ENCODE results near the gene PIGQ.

DNA sequence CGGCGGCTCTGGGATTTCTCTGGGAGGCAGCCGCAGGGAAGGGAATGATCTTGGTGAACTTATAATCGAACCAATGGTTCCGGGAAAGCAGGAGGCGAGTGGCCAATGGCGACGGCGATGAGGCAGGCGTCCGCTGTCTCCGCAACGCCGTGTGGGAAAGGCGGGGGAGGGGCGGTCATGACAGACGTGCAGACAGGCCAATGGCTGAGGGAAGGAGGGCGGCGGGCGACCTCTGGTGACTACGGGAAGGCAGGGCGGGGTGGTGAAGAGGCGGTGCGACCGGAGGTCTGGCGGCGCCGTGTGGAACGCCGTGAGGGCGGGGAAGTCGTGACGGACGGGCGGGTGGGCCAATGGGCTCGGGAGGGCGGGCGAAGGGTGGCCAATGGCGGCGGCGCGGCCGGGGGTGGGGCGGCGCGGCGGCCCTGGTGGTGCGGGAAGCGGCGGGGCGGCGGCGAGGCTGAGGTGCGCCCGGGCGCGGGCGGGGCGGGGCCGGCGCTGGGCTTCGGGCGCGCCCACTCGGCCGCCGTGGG lies 20.0 kb downstream of the PIGQ start, which contains the start of gene RAB40C:
- peak in 1 of 2 donors; percentile 10 for TF ChIP-seq POLR2AphosphoS5 (IDR thresholded peaks at IDR 0.05)
- TF ChIP-seq, protein P1, sequence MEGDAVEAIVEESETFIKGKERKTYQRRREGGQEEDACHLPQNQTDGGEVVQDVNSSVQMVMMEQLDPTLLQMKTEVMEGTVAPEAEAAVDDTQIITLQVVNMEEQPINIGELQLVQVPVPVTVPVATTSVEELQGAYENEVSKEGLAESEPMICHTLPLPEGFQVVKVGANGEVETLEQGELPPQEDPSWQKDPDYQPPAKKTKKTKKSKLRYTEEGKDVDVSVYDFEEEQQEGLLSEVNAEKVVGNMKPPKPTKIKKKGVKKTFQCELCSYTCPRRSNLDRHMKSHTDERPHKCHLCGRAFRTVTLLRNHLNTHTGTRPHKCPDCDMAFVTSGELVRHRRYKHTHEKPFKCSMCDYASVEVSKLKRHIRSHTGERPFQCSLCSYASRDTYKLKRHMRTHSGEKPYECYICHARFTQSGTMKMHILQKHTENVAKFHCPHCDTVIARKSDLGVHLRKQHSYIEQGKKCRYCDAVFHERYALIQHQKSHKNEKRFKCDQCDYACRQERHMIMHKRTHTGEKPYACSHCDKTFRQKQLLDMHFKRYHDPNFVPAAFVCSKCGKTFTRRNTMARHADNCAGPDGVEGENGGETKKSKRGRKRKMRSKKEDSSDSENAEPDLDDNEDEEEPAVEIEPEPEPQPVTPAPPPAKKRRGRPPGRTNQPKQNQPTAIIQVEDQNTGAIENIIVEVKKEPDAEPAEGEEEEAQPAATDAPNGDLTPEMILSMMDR (IDR thresholded peaks at IDR 0.05): peak in 1 of 3 experiments; percentile 17
- TF ChIP-seq POLR2A (IDR thresholded peaks at IDR 0.05; ENCODE audit: low read depth): no peak
